OCI-LY1 (cell line): ENCODE data around the gene ACTR2.

Source experiments
- EZH2 ChIP-seq: fragments of 200-600 bp; sonication (generic), shearing (Covaris generic); IDR thresholded peaks from 2 replicates; pipeline ENCODE4 v1.8.0; 2017; ENCODE audit warnings: borderline replicate concordance, mixed run types, mild to moderate bottlenecking, antibody characterized with exemption, low read length, moderate library complexity, mixed read lengths
- TF ChIP-seq, protein P1 (sequence below): fragments of 200-600 bp; sonication (generic), shearing (Covaris generic); IDR thresholded peaks from 2 replicates; pipeline ENCODE4 v1.5.1; 2017; ENCODE audit warnings: mild to moderate bottlenecking, antibody characterized with exemption, low read length, moderate library complexity, mixed read lengths

DNA sequence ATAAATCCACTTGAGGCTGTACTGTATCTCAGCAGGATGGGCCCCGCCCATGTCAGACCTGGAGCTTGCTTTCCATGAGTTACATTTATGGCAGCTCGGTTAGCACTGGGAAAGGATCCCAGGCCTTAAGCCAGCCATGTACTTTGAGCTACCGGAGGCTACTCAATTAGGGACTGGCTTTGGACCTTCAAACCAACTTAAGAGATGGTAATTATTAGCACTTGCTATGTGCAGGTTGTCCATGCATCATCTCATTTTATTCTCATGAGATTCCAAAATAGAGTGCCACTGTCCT, 64.4 kb downstream of the ACTR2 start:
- TF ChIP-seq EZH2, result no peak
- TF ChIP-seq, protein P1, sequence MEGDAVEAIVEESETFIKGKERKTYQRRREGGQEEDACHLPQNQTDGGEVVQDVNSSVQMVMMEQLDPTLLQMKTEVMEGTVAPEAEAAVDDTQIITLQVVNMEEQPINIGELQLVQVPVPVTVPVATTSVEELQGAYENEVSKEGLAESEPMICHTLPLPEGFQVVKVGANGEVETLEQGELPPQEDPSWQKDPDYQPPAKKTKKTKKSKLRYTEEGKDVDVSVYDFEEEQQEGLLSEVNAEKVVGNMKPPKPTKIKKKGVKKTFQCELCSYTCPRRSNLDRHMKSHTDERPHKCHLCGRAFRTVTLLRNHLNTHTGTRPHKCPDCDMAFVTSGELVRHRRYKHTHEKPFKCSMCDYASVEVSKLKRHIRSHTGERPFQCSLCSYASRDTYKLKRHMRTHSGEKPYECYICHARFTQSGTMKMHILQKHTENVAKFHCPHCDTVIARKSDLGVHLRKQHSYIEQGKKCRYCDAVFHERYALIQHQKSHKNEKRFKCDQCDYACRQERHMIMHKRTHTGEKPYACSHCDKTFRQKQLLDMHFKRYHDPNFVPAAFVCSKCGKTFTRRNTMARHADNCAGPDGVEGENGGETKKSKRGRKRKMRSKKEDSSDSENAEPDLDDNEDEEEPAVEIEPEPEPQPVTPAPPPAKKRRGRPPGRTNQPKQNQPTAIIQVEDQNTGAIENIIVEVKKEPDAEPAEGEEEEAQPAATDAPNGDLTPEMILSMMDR, result no peak
